K562 (cell line): ENCODE results near the gene HPN. TPM values are rescaled to one million over a fixed set of nuclear protein-coding genes. Genes with fewer than 3 reads are reported as not detected.
A peak's percentile ranks its signal among the peaks of the same experiment; 100 is the strongest.

Experiments used
- ASH1L ChIP-seq: fragments of 450-650 bp; IDR thresholded peaks from 2 replicates; pipeline ENCODE4 v1.6.1; 2018; ENCODE audit warnings: borderline replicate concordance, mild to moderate bottlenecking, low read depth; ENCODE audit not compliant: partially characterized antibody
- CREM ChIP-seq: IDR thresholded peaks from 2 replicates; pipeline ENCODE4 v1.6.1; 2014; ENCODE audit warnings: antibody characterized with exemption, low read depth
- CSDE1 ChIP-seq, 2 experiments: fragments of 450-650 bp; IDR thresholded peaks; 2 replicates each; pipeline ENCODE4 v1.6.1; 2016; ENCODE audit warnings: mild to moderate bottlenecking in 1 of 2
- HNRNPH1 ChIP-seq: fragments of 200-400 bp; formaldehyde crosslinking; optimal IDR thresholded peaks from 2 replicates; pipeline ENCODE3; 2017; ENCODE audit warnings: low read depth, mild to moderate bottlenecking, low read length, moderate library complexity
- MCM3 ChIP-seq: fragments of 450-650 bp; IDR thresholded peaks from 2 replicates; pipeline ENCODE4 v1.6.1; 2016
- NONO ChIP-seq, 2 experiments: fragments of 200-400 bp in 1 of 2; fragments of 450-650 bp in 1 of 2; formaldehyde crosslinking in 1 of 2; IDR thresholded peaks; 2 replicates each; pipeline ENCODE4 v1.6.1; 2017; ENCODE audit warnings: low read depth in 2 of 2, mild to moderate bottlenecking in 2 of 2, moderate library complexity in 2 of 2, low read length in 1 of 2
- RBM15 ChIP-seq: fragments of 200-400 bp; formaldehyde crosslinking; IDR thresholded peaks from 2 replicates; pipeline ENCODE4 v1.6.1; 2018; ENCODE audit warnings: mild to moderate bottlenecking, low read length, moderate library complexity; ENCODE audit not compliant: insufficient read depth
- RUNX1 ChIP-seq: sonication (generic); IDR thresholded peaks from 2 replicates; pipeline ENCODE4 v1.6.1; 2016; ENCODE audit warnings: antibody characterized with exemption, low read depth
- SUPT5H ChIP-seq: fragments of 450-650 bp; IDR thresholded peaks from 2 replicates; pipeline ENCODE4 v1.6.1; 2016
- YY1 ChIP-seq, 3 experiments: IDR thresholded peaks; 2 replicates each; pipeline ENCODE4 v1.6.1; 2011; ENCODE audit warnings: low read length in 2 of 3, mild to moderate bottlenecking in 2 of 3, moderate library complexity in 2 of 3, borderline replicate concordance in 1 of 3, control low read depth in 1 of 3, low read depth in 1 of 3; ENCODE audit not compliant: insufficient read depth in 3 of 3, insufficient replicate concordance in 2 of 3, control insufficient read depth in 1 of 3, insufficient read length in 1 of 3; ENCODE audit errors: extremely low read depth in 1 of 3
- ZNF184 ChIP-seq: sonication (generic); formaldehyde crosslinking; IDR thresholded peaks from 2 replicates; pipeline ENCODE4 v1.5.0; 2020; ENCODE audit warnings: missing genetic modification reagents
- ZNF24 ChIP-seq: fragments of 450-650 bp; IDR thresholded peaks from 2 replicates; pipeline ENCODE4 v1.6.1; 2016
- ZNF586 ChIP-seq: fragments of 450-650 bp; formaldehyde crosslinking; conservative IDR thresholded peaks from 2 replicates; pipeline ENCODE4 v1.4.0; 2020; ENCODE audit warnings: mild to moderate bottlenecking, moderate library complexity
- polyA plus RNA-seq, 8 experiments: library from polyadenylated mRNA; depleted of rRNA in 4 of 8; stranded (reverse) in 5 of 8; unstranded in 3 of 8; fragments of >200 nt; fragmentation: Nextera tagmentation in 2 of 8; fragmentation: Illumina TruSeq in 1 of 8; extraction: Ambion mirVana in 2 of 8; extraction: Trizol in 1 of 8; gene quantifications; 2 replicates each; pipeline versions ENCODE4 v1.2.1 to v1.2.3, GENCODE V29; 2011 to 2014; ENCODE audit warnings: inconsistent platforms in 1 of 8, missing spikeins in 1 of 8
- total RNA-seq, 7 experiments: library from RNA; depleted of rRNA in 6 of 7; stranded (reverse); fragments of >200 nt in 6 of 7; fragmentation: Illumina TruSeq in 2 of 7; extraction: Trizol in 2 of 7; gene quantifications; 2 replicates each; pipeline versions ENCODE4 v1.2.1 to v1.2.3, GENCODE V29; 2011 to 2021; ENCODE audit warnings: low replicate concordance in 1 of 7
- TF ChIP-seq, protein P1 (sequence below): fragments of 450-650 bp; IDR thresholded peaks from 2 replicates; pipeline ENCODE4 v1.6.1; 2016
- TF ChIP-seq, protein P2 (sequence below): fragments of 150-350 bp; conservative IDR thresholded peaks from 2 replicates; pipeline ENCODE4 v1.6.1; 2014; ENCODE audit warnings: low read length
- TF ChIP-seq, protein P3 (sequence below): fragments of 450-650 bp; formaldehyde crosslinking; IDR thresholded peaks from 2 replicates; pipeline ENCODE4 v1.4.0; 2020; ENCODE audit warnings: mild to moderate bottlenecking, mixed read lengths
- TF ChIP-seq, protein P4 (sequence below): fragments of 450-650 bp; formaldehyde crosslinking; IDR thresholded peaks from 2 replicates; pipeline ENCODE4 v1.4.0; 2022; ENCODE audit warnings: missing genetic modification characterization

Gene HPN
- total and polyA plus RNA-seq, 9 of the 15 experiments (the other 6 are each of a cell fraction or from before 2014, with no cell fraction given), result 0.10 to 0.20 TPM; not detected in 7

DNA sequence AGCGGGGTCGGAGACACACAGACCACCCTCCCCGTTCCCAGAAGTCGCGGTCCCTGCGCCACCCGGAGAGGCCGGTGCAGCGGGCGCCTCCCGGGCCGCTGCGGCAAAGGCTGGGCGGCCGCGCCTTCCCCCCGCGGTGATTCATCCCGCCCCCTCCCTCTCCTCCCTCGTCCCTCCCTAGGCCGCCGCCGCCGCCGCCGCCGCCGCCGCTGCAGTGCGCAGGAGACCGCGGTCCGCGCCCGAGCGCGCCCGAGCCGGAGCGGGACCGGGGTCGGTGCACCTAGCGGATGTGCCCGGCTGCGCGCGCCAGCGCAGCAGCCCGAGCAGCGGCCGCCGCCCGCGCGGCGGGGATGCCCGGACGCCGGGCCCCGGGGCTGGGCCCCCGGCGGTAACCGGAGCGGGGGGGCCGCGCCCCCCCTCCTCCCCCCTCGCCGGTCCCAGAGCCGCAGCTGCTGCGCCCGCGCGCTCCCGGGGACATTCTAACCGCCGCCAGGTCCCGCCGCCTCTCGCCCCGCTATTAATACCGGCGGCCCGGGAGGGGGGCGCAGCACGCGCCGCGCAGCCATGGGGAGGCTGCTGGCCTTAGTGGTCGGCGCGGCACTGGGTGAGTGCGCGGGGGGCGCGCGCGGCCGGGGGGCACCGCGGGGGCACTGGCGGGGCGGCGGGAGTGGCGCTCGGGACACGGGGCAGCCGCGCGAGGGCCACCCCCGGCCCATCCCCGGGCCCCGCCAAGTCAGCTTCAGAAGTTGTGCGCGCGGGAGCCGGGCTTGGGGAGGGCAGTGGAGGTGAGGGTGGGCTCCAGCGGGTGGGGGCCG, 11.1 kb upstream of the HPN start, which contains the start of gene SCN1B (continued):
- TF ChIP-seq, protein P1, sequence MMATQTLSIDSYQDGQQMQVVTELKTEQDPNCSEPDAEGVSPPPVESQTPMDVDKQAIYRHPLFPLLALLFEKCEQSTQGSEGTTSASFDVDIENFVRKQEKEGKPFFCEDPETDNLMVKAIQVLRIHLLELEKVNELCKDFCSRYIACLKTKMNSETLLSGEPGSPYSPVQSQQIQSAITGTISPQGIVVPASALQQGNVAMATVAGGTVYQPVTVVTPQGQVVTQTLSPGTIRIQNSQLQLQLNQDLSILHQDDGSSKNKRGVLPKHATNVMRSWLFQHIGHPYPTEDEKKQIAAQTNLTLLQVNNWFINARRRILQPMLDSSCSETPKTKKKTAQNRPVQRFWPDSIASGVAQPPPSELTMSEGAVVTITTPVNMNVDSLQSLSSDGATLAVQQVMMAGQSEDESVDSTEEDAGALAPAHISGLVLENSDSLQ, result no peak
- TF ChIP-seq, protein P2, sequence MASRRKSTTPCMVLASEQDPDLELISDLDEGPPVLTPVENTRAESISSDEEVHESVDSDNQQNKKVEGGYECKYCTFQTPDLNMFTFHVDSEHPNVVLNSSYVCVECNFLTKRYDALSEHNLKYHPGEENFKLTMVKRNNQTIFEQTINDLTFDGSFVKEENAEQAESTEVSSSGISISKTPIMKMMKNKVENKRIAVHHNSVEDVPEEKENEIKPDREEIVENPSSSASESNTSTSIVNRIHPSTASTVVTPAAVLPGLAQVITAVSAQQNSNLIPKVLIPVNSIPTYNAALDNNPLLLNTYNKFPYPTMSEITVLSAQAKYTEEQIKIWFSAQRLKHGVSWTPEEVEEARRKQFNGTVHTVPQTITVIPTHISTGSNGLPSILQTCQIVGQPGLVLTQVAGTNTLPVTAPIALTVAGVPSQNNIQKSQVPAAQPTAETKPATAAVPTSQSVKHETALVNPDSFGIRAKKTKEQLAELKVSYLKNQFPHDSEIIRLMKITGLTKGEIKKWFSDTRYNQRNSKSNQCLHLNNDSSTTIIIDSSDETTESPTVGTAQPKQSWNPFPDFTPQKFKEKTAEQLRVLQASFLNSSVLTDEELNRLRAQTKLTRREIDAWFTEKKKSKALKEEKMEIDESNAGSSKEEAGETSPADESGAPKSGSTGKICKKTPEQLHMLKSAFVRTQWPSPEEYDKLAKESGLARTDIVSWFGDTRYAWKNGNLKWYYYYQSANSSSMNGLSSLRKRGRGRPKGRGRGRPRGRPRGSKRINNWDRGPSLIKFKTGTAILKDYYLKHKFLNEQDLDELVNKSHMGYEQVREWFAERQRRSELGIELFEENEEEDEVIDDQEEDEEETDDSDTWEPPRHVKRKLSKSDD, result no peak
- TF ChIP-seq CSDE1 (IDR thresholded peaks at IDR 0.05), result no peak
- TF ChIP-seq RUNX1, result no peak
- TF ChIP-seq ZNF184 (CRISPR knock-in tag), result no peak
- TF ChIP-seq, protein P3, sequence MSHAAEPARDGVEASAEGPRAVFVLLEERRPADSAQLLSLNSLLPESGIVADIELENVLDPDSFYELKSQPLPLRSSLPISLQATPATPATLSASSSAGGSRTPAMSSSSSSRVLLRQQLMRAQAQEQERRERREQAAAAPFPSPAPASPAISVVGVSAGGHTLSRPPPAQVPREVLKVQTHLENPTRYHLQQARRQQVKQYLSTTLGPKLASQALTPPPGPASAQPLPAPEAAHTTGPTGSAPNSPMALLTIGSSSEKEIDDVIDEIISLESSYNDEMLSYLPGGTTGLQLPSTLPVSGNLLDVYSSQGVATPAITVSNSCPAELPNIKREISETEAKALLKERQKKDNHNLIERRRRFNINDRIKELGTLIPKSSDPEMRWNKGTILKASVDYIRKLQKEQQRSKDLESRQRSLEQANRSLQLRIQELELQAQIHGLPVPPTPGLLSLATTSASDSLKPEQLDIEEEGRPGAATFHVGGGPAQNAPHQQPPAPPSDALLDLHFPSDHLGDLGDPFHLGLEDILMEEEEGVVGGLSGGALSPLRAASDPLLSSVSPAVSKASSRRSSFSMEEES, result no peak
- TF ChIP-seq RBM15, result no peak
- no peak for TF ChIP-seq ZNF586 (CRISPR knock-in tag)
- no peak for TF ChIP-seq ASH1L
- no peak for TF ChIP-seq SUPT5H
- TF ChIP-seq, protein P4, sequence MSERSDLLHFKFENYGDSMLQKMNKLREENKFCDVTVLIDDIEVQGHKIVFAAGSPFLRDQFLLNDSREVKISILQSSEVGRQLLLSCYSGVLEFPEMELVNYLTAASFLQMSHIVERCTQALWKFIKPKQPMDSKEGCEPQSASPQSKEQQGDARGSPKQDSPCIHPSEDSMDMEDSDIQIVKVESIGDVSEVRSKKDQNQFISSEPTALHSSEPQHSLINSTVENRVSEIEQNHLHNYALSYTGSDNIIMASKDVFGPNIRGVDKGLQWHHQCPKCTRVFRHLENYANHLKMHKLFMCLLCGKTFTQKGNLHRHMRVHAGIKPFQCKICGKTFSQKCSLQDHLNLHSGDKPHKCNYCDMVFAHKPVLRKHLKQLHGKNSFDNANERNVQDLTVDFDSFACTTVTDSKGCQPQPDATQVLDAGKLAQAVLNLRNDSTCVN, result no peak
- TF ChIP-seq MCM3, result no peak
- TF ChIP-seq HNRNPH1, result no peak
- 0 out of 2 replicates have a peak, but pooled peaks have one; percentile 23 for TF ChIP-seq CREM
- TF ChIP-seq ZNF24, result no peak
- 0 out of 4 replicates have a peak, but pooled peaks of 1 of the 2 experiments have one; percentile 16 for TF ChIP-seq NONO (IDR thresholded peaks at IDR 0.05; ENCODE audit: low read depth in 2 of 2, low read length in 1 of 2)
- no peak for TF ChIP-seq YY1 (IDR thresholded peaks at IDR 0.05; ENCODE audit: borderline replicate concordance in 1 of 3, control insufficient read depth in 1 of 3, extremely low read depth in 1 of 3, insufficient read depth in 3 of 3, insufficient read length in 1 of 3, insufficient replicate concordance in 2 of 3, low read depth in 1 of 3, low read length in 2 of 3)
